Frontal cortex (tissue), 4 donors: ENCODE data around the gene LIMS2. TPM values are rescaled to one million over a fixed set of nuclear protein-coding genes. Genes with fewer than 3 reads are reported as not detected.

Experiments used
- DNase-seq, 2 donors: peaks; one replicate each; pipeline ENCODE4 v3.0.0; 2012; ENCODE audit warnings: low spot score in 2 of 2
- FAIRE-seq: peaks from 2 replicates; lab custom pipeline; 2012; peaks lifted over from hg19 to GRCh38; lab: Jason Lieb, UNC
- total RNA-seq: library from RNA; depleted of rRNA; stranded (reverse); fragments of >200 nt; gene quantifications from one replicate; pipeline ENCODE4 v1.2.3, GENCODE V29; 2014
- donor health status: control.
- donor health status: control.
- donor health status: control.

LIMS2 gene
- total RNA-seq, 1 donor from 2014 or later = 1.2 TPM

GRCh38 chr2:127661072-127661649, 14.2 kb downstream of the LIMS2 start:
- peak in 1 of 2 donors; percentile 70 for DNase-seq
- FAIRE-seq = no peak

DNA sequence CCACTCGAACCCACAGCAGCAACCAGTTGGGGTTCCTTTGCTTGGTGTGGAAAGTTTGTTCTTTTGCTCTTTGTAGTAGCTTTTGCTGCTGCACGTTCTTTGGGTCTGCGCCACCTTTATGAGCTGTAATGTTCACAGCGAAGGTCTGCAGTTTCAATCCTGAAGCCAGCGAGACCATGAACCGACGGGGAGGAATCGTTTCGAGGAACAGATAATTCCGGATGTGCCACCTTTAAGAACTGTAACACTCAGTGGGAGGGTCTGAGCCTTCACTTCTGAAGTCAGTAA, 15.1 kb downstream of the LIMS2 start:
- FAIRE-seq (no peak), DNase-seq (no peak)

- DNase-seq (no peak), FAIRE-seq (no peak)
Observed at GRCh38 chr2:127659408-127660290, 15.7 kb downstream of the LIMS2 start.

DNA sequence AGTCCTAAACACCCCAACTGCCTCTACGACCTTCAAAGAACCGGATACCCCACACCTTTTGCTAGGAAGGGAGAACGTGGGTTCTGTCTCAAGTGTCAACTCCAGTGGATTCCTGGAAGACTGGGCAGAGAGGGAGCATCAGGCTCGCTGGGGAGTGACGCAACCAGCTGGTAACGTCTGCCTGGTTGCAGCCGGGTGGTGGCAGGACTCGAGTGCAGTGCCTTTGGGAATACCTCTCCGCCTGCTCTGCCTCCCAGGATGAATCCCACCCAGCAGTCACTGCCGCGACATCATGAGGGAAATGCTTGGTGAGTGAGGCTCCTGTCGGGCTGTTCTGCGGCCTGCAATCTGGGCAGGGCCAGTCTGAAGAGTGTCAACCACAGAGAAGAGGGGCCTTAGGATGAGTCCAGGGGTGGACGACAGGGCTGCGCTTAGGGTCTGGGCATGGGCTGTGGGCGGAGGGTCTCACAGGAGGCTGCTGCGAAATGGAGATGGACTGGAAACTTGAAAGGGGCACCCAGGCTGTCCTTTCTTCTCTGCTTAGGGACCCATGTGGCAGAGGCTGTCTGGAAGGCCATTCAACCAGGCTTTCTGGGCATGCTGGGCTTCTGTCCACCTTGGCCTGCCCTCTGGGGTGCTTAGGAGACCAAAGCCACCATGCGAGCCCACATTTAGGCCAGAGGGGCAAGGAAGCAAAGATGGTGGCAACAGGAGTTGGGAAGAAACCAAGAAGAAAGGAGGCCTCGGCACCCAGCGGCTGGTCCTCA, 16.5 kb downstream of the LIMS2 start:
- DNase-seq = no peak
- FAIRE-seq = no peak

DNA sequence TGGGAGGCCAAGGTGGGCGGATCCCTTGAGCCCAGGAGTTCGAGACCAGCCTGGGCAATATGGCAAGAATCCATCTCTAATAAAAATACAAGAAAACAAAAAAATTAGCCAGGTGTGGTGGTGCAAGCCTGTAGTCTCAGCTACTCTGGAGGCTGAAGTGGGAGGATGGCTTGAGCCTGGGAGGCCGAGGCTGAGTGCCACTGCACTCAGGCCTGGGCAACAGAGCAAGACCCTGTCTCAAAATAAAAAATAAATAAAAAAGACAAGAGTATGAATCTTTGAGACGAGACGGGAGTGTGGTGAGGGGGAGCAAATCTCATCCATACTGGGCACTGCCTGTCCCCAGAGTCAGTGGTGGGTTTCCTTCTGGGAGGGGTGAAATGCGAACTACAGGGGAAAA, 17.2 kb downstream of the LIMS2 start:
- no peak for FAIRE-seq
- DNase-seq = no peak

DNA sequence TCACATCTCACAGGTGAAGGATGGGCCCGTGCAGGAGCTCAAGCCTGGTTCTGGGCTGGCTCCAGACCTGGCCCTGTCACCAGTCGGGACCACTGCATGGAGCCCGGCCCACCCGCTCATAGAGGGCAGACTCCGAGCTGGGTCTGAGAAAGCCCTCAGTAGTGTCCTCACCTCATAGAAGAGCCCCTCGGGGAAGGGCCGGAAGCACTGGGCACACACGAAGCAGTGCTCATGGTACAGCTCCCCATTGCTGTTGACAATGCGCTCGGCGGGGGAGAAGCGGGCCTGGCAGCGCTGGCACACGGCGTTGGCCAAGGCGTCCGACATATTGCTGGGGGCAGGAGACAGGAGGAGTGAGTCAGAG, 18.1 kb downstream of the LIMS2 start:
- DNase-seq = no peak
- FAIRE-seq = no peak

- no peak for FAIRE-seq
- no peak for DNase-seq
Observed at GRCh38 chr2:127656569-127657231, 18.6 kb downstream of the LIMS2 start.

- no peak for FAIRE-seq
- DNase-seq = no peak
Observed at GRCh38 chr2:127655209-127656073, 19.9 kb downstream of the LIMS2 start.

DNA sequence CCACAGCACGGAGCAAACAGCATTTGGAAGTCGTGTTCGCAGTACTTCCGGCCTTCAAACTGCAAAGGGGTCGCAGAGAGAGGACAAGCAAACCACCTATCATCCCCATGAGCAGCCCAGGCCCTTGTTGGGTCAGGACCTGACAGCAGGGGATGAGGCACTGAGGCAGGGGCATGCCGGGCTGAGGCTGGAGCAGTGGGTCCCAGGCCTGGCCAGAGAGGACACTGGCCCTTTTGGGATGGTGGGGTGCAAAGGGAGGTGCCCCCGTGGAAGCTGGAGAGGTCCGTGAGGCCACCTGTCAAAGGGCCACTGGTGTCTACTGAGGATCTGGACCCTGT, 20.5 kb downstream of the LIMS2 start:
- FAIRE-seq = no peak
- DNase-seq = no peak

DNA sequence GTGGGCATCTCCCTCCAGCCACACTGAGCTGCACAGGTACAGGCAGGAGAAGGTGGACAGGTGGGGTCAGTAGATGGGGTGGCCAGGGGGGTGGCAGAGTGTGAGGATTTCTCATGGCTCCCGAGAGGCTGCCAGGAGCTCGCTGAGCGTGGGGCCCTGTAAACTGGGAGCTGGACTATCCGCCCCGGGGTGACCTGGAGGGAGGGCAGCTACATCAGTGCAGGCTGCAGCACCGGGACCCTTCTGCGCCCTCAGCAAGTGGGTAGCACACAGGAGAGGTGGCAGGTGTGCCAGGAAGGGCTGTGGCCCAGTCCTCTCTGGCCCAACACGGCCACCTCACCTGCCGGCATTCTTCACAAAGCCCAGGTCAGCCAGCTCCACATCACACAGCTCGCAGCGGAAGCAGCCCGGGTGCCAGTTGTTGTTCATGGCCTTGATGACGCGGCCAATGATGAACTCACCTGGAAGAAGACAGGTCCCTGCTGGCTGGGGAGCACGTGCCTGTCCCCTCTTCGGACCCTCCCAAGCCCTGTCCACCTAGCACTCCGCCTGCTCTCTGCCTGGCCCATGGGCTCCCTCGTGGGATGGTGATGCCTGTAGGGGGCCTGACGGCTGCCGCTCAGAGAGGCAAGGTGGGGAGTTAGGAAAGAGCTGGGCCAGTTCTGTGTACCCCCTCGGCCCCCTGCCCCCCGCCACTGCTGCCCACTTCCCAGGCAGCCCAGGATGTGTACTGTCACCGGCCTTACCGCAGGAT, 21.1 kb downstream of the LIMS2 start:
- FAIRE-seq (no peak), DNase-seq (no peak)

- FAIRE-seq (no peak), DNase-seq (no peak)
Observed at GRCh38 chr2:127653421-127654083, 21.8 kb downstream of the LIMS2 start.

DNA sequence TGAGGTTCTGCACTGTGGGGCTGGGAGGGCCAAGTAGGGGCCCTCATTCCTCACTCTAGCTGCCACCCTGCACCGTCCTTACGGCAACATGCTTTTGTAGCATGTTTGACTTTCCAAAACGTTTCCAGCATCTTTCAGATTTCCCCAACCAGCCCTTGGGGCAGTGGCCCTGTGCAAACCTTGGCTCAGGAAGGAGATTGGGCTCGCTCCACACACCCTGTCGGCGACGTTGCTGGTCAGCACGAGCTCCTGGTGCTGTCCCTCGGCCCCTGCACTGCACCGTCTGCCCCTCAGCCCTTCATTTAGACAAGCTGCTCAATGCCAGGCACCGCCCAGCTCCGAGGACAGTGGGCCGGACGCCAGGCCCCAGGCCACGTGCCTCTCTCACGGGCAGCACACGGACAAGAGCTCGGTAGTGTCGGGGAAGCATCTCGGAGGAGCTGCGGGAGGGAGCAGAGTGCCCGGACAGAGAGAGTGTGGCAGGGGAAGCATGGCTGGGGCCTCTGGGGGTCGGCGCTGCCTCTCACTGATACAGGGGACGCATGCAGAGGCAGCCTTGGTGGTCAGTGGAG, 22.5 kb downstream of the LIMS2 start:
- FAIRE-seq (no peak), DNase-seq (no peak)

DNA sequence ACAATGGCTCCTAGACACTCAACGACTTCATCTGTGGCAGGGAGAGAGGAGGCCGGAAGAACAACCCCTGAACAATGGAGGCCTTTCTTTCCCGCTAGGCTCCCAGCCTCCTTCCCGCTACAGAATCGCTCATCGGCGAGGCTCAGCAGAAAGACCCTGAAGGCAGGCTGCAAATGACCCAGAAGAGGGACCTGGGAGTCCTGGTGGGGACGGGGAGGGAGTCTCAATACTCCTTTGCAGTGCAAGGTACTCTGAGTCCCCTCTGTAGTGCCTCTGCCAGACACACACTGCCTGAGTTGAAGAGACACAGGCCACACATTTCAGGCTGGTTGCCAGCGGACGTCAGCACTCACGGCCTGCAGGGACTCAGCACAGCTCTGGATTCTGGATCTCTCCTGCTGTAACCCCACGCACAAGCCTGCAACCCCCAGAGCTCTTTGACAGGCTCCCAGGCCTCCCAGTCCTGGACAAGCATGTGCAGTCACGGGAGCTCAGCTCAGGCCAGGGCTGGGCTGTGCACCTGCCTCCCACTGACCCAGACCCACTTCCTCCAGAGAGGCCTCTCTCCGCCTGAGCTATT, 23.3 kb downstream of the LIMS2 start:
- no peak for DNase-seq
- FAIRE-seq = no peak

DNA sequence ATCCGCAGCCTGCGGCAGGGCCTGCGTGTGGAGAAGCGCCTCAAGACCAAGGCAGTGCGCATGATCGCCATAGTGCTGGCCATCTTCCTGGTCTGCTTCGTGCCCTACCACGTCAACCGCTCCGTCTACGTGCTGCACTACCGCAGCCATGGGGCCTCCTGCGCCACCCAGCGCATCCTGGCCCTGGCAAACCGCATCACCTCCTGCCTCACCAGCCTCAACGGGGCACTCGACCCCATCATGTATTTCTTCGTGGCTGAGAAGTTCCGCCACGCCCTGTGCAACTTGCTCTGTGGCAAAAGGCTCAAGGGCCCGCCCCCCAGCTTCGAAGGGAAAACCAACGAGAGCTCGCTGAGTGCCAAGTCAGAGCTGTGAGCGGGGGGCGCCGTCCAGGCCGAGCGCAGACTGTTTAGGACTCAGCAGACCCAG, 23.9 kb downstream of the LIMS2 start:
- FAIRE-seq = no peak
- no peak for DNase-seq

DNA sequence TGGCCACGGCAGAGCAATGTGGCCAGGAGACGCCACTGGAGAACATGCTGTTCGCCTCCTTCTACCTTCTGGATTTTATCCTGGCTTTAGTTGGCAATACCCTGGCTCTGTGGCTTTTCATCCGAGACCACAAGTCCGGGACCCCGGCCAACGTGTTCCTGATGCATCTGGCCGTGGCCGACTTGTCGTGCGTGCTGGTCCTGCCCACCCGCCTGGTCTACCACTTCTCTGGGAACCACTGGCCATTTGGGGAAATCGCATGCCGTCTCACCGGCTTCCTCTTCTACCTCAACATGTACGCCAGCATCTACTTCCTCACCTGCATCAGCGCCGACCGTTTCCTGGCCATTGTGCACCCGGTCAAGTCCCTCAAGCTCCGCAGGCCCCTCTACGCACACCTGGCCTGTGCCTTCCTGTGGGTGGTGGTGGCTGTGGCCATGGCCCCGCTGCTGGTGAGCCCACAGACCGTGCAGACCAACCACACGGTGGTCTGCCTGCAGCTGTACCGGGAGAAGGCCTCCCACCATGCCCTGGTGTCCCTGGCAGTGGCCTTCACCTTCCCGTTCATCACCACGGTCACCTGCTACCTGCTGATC, 24.4 kb downstream of the LIMS2 start:
- FAIRE-seq (no peak), DNase-seq (no peak)

DNA sequence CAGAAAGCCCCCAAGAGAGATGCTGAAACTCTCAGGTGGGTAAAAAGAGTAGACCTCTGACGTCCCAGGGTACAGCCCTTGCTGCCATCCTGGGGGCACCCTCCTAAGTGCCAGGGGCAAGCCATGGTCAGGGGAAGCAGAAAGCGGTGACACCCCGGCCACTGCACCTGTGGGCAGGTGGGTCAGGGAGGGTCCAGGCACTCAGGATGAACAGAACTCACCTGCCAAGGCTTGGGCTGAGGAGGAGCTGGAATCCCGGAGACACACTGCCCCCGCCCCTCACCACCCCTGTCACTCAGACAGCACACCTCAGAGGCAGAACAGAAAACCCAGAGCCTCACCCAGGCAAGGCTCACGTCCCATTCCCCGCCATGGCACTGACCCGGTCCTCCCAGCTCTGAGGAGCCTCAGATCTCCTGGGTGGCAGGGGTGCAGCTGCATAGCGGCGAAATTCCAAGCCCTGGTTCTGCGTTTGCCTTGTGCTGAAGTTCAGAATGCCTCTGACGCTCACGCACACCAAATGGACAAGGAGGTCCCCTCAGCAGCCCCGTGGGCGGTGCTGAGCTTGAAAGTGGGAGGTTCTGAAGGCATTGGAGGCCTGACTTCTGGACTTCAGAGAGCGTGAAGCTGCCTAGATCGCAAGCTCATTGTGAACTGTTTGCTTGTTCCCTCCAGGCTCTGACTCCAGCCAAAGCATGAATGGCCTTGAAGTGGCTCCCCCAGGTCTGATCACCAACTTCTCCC, 25.1 kb downstream of the LIMS2 start:
- FAIRE-seq (no peak), DNase-seq (no peak)

DNA sequence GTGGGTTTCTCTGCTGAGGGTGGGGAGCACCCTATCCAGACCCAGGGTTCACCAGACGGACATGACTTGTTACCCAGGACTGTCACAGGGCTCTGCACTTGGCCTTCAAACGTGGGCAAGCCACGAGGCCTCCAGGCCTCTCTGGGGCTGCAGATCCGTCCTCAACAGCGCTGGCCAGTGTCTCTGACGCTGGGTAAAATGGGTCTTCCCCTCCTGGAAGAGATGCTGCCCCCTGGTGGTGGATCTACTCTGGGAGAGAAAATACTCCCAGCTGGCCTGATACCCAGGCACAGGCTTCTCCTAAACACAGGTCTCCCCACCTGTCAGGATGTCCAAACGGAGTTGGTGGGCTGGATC, 25.7 kb downstream of the LIMS2 start:
- FAIRE-seq = no peak
- DNase-seq = peak in 1 of 2 donors; percentile 77
